Measurements from ENCODE around the gene PHF5A.
"Not testable (repeated sequence)": the region's sequence is repeated elsewhere in the genome, so short reads cannot be mapped to it uniquely, and the experiment has no call there.

Gene PHF5A

DNA sequence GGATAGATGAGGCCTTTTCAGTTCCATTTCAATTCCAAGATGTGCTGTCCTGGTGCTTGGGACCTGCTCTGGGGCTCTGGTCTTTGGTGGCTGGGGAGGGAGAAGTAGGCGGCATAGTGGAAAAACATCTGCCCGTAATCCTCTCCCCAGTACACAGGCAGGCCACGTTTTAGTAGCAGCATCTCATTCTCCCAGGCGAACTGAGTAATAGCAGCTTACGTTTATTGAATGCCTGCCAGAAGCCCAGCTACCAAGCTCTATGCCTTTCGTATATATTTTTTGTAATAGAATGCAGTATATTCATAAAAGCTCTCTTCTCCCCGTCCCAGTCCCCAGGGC is 11.9 kb upstream of the PHF5A start:
- in situ Hi-C loops (cut with MboI; ENCODE audit: low sequenced_read_pairs) = no loop called here
- Histone ChIP-seq H3K4me3 (no peak overlapping the region), H3K36me3 (replicated peaks) (no peaks in the 10 kb centered on the region), H3K4me1 (no peaks in the 10 kb centered on the region), H3K9me3 (no peaks in the 10 kb centered on the region), H3K27me3 (ENCODE audit: low read depth) (no peaks in the 10 kb centered on the region)
- DNase-seq (ENCODE audit: low spot score in 2 of 2) = no peak

- H3K4me1 ChIP-seq = no peaks in the 10 kb centered on the region
- DNase-seq (ENCODE audit: low spot score in 2 of 2) = peak in 1 of 2 experiments; percentile 23
- H3K36me3 ChIP-seq (replicated peaks) = no peaks in the 10 kb centered on the region
- H3K4me3 ChIP-seq = no peak overlapping the region
- H3K9me3 ChIP-seq = no peaks in the 10 kb centered on the region
- H3K27me3 ChIP-seq (ENCODE audit: low read depth) = no peaks in the 10 kb centered on the region
- in situ Hi-C loops (cut with MboI; ENCODE audit: low sequenced_read_pairs) = no loop called here
These were observed 11.3 kb upstream of the PHF5A start for GRCh38 chr22:41479671-41480396.

- H3K4me3 ChIP-seq = no peak overlapping the region
- no peaks in the 10 kb centered on the region for H3K27me3 ChIP-seq (ENCODE audit: low read depth)
- in situ Hi-C loops (cut with MboI; ENCODE audit: low sequenced_read_pairs) = no loop called here
- no peaks in the 10 kb centered on the region for H3K9me3 ChIP-seq
- no peaks in the 10 kb centered on the region for H3K36me3 ChIP-seq (replicated peaks)
- no peak for DNase-seq (ENCODE audit: low spot score in 2 of 2)
- H3K4me1 ChIP-seq = no peaks in the 10 kb centered on the region
These were observed 10.5 kb upstream of the PHF5A start for GRCh38 chr22:41478891-41479521.

DNA sequence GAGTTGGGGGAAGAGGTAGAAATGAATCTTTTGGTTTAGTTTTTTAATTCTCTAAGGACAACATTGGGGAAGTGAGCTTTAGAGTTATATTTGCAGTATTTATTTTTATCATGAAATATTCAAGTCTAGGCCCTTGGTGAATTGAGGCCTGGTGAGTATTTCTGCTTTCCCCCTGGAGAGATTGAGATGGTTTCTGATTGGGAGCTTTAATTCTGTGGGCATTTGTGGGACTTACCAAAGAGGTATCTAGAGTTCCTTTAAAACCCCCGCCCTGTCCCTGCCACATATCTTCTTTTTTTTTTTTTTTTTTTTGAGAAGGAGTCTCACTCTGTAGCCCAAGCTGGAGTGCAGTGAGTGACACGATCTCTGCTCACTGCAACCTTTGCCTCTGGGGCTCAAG is 10.0 kb upstream of the PHF5A start:
- Histone ChIP-seq H3K36me3 (replicated peaks) (no peaks in the 10 kb centered on the region), H3K4me1 (no peaks in the 10 kb centered on the region), H3K27me3 (ENCODE audit: low read depth) (no peaks in the 10 kb centered on the region), H3K9me3 (no peaks in the 10 kb centered on the region), H3K4me3 (no peak overlapping the region)
- in situ Hi-C loops (cut with MboI; ENCODE audit: low sequenced_read_pairs) = no loop called here
- DNase-seq (ENCODE audit: low spot score in 2 of 2) = no peak

GRCh38 chr22:41474872-41475451 is 6.5 kb upstream of the PHF5A start:
- in situ Hi-C loops (cut with MboI; ENCODE audit: low sequenced_read_pairs) = no loop called here

DNA sequence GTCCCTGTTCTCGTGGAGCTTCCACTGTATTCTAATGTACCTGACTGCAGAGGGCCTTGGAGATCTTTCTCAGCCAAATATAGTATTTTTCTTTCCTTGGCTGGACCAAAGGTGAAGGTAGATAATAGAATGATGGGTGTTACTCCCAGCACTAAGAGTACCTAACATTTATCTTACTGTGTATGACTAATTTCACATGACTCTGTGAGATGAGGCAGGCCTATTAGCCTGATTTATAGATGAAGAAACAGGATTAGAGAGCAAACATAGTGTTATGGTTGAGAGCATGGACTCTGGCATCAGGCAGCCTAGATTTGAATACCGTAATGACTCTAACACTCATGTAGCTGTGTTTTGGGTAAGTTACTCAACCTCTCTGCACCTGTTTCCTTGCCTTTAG is 3.1 kb upstream of the PHF5A start:
- no peaks in the 10 kb centered on the region for H3K9me3 ChIP-seq
- no peaks in the 10 kb centered on the region for H3K27me3 ChIP-seq (ENCODE audit: low read depth)
- in situ Hi-C loops (cut with MboI; ENCODE audit: low sequenced_read_pairs) = no loop called here
- DNase-seq (ENCODE audit: low spot score in 2 of 2) = no peak
- H3K36me3 ChIP-seq (replicated peaks) = peaks cover 29% of the 10 kb centered on the region
- peaks cover 8% of the 10 kb centered on the region for H3K4me1 ChIP-seq
- H3K4me3 ChIP-seq = no peak overlapping the region

More at GRCh38 chr22:41474872-41475451, 6.5 kb upstream of the PHF5A start:
- H3K4me3 ChIP-seq = no peak overlapping the region
- peaks cover 6% of the 10 kb centered on the region for H3K36me3 ChIP-seq (replicated peaks)
- DNase-seq (ENCODE audit: low spot score in 2 of 2) = no peak
- no peaks in the 10 kb centered on the region for H3K27me3 ChIP-seq (ENCODE audit: low read depth)
- peaks cover 3% of the 10 kb centered on the region for H3K4me1 ChIP-seq
- H3K9me3 ChIP-seq = no peaks in the 10 kb centered on the region

GRCh38 chr22:41470886-41471285 is 2.4 kb upstream of the PHF5A start:
- Histone ChIP-seq H3K4me3 (no peak overlapping the region), H3K36me3 (replicated peaks) (peaks cover 36% of the 10 kb centered on the region), H3K27me3 (ENCODE audit: low read depth) (no peaks in the 10 kb centered on the region), H3K4me1 (peaks cover 8% of the 10 kb centered on the region), H3K9me3 (no peaks in the 10 kb centered on the region)
- no peak for DNase-seq (ENCODE audit: low spot score in 2 of 2)
- in situ Hi-C loops (cut with MboI; ENCODE audit: low sequenced_read_pairs) = no loop called here

GRCh38 chr22:41469218-41469851 is 843 bp upstream of the PHF5A start:
- no peaks in the 10 kb centered on the region for H3K9me3 ChIP-seq
- peak overlapping the region; percentile 98 for H3K4me3 ChIP-seq
- in situ Hi-C loops (cut with MboI; ENCODE audit: low sequenced_read_pairs) = no loop called here
- no peaks in the 10 kb centered on the region for H3K27me3 ChIP-seq (ENCODE audit: low read depth)
- H3K4me1 ChIP-seq = peaks cover 8% of the 10 kb centered on the region
- peak in 1 of 2 experiments; percentile 42 for DNase-seq (ENCODE audit: low spot score in 2 of 2)
- H3K36me3 ChIP-seq (replicated peaks) = peaks cover 52% of the 10 kb centered on the region

DNA sequence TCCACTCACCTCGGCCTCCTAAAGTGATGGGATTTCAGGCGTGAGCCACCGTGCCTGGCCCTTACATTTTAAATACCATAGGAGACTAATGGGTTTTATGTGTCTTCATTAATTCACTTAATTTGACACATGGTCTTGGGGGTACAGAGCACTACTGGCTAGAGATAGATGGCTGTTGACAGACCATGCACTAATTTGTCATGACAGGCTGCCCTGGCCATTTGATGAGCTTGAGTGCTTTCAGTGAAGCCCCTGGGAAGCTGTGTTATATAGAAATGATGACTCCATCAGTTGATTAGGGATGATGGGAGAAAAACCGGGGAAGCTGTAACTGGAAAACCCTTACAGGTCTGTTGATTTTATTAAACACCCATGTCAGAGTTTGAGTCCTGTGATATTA is 6.6 kb downstream of the PHF5A start:
- no peak for DNase-seq (ENCODE audit: low spot score in 2 of 2)
- in situ Hi-C loops (cut with MboI; ENCODE audit: low sequenced_read_pairs) = no loop called here
- Histone ChIP-seq H3K36me3 (replicated peaks) (peaks cover 88% of the 10 kb centered on the region), H3K4me1 (no peaks in the 10 kb centered on the region), H3K9me3 (no peaks in the 10 kb centered on the region), H3K27me3 (ENCODE audit: low read depth) (no peaks in the 10 kb centered on the region), H3K4me3 (no peak overlapping the region)

DNA sequence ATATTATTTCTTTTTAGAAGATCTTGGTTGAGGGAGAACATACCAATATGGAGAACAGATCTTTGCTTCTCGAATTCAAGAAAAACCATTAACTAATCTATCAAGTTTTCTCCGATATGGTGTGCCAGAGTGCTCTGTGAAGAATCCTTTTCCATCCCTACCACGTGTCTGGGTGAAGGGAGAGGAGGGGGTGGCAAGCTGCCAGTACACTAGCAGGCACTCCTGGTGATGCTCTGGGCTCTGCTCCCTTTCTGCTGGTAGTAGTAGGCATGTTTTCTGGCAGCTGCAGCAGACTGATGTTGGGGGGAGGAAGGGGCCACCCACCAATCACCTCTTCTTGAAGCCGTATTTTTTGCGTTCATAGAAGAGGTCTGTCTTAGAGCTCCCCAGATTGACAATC is 8.4 kb downstream of the PHF5A start:
- DNase-seq (ENCODE audit: low spot score in 2 of 2); in situ Hi-C loops (cut with MboI; ENCODE audit: low sequenced_read_pairs): not testable (repeated sequence)

GRCh38 chr22:41459431-41459830 is 9.1 kb downstream of the PHF5A start:
- Histone ChIP-seq H3K36me3 (replicated peaks) (peaks cover 63% of the 10 kb centered on the region), H3K9me3 (no peaks in the 10 kb centered on the region), H3K4me1 (no peaks in the 10 kb centered on the region), H3K4me3 (no peak overlapping the region), H3K27me3 (ENCODE audit: low read depth) (no peaks in the 10 kb centered on the region)
- in situ Hi-C loops (cut with MboI; ENCODE audit: low sequenced_read_pairs) = no loop called here
- DNase-seq (ENCODE audit: low spot score in 2 of 2) = no peak

More for the DNA sequence above, 8.4 kb downstream of the PHF5A start:
- not testable (repeated sequence) for H3K4me3 ChIP-seq; H3K27me3 ChIP-seq (ENCODE audit: low read depth); H3K4me1 ChIP-seq; H3K9me3 ChIP-seq
- peaks cover 70% of the 10 kb centered on the region for H3K36me3 ChIP-seq (replicated peaks)

DNA sequence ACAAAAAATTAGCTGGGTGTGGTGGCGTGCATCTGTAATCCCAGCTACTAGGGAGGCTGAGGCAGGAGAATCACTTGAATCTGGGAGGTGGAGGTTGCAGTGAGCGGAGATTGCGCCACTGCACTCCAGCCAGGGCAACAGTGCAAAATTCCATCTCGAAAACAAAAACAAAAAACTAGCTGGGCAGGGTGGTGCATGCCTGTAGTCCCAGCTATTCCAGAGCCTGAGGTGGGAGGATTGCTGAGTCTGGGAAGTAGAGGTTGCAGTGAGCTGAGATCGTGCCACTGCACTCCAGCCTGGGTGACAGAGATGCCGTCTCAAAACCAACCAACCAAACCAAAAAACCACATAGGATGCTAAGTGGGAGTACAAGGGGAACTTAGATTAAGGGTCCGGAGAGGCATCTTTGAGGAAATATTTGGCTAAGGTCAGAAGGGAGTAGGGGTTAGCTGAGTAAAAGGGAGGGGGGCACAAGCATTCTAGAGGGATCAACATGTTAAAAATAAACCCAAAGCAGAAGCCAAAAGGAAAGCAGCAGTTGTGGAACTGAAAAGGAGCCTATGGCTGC is 10.2 kb downstream of the PHF5A start:
- H3K9me3 ChIP-seq = no peaks in the 10 kb centered on the region
- peaks cover 54% of the 10 kb centered on the region for H3K36me3 ChIP-seq (replicated peaks)
- H3K4me3 ChIP-seq = no peak overlapping the region
- in situ Hi-C loops (cut with MboI; ENCODE audit: low sequenced_read_pairs) = no loop called here
- no peaks in the 10 kb centered on the region for H3K4me1 ChIP-seq
- DNase-seq (ENCODE audit: low spot score in 2 of 2) = no peak
- no peaks in the 10 kb centered on the region for H3K27me3 ChIP-seq (ENCODE audit: low read depth)

DNA sequence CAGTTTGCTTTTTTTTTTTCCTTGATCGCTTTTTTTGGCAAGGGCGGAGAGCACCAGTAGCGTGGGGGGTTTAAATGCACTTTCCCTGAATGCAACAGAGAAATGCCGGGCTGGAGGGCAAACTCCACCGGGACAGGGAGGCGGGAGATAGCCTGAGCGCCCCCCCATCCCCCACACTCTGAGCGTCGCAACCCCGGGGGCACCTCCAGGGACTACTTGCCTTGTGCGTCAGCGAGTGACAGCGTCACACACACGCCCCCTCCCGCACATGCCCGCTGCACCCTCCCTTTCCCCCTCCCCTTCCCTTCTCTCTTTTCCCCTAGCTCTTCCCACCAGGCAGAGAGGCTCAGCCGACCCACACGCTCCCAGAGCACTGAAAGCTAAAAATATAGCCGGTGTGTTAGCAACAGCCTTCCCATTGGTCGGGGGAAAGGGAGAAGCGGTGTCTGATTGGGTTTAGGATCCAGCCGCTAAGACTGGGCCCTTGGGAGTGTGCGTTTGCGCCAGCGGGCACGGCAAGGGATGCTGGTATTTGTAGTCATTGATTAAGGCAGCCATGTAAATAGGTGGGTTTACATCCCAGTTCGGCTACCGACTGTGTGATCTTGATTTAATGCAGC is 20.2 kb downstream of the PHF5A start:
- Histone ChIP-seq H3K9me3 (no peaks in the 10 kb centered on the region), H3K4me1 (peaks cover 3% of the 10 kb centered on the region), H3K4me3 (peak overlapping the region; percentile 58), H3K36me3 (replicated peaks) (peaks cover 8% of the 10 kb centered on the region), H3K27me3 (ENCODE audit: low read depth) (no peaks in the 10 kb centered on the region)
- in situ Hi-C loops (cut with MboI; ENCODE audit: low sequenced_read_pairs) = no loop called here
- DNase-seq (ENCODE audit: low spot score in 2 of 2) = peak; percentile 97 to 99

All from HAP-1 (cell line).